IPS-NIHi7 (cell line): Measurements from ENCODE around the gene MAD1L1.
"Not testable (repeated sequence)": the region's sequence is repeated elsewhere in the genome, so short reads cannot be mapped to it uniquely, and the experiment has no call there.

Experiments
- DNase-seq: peaks from one replicate; pipeline ENCODE4 v3.0.0; 2012; ENCODE audit warnings: mixed read lengths; ENCODE audit errors: extremely low spot score

MAD1L1 gene

GRCh38 chr7:1989049-1989860 is 243.5 kb downstream of the MAD1L1 start:
- no peak for DNase-seq

GRCh38 chr7:1988533-1988930 is 244.2 kb downstream of the MAD1L1 start:
- no peak for DNase-seq

GRCh38 chr7:1987591-1988532 is 244.9 kb downstream of the MAD1L1 start:
- DNase-seq, result no peak

GRCh38 chr7:1987084-1987535 is 245.6 kb downstream of the MAD1L1 start:
- DNase-seq, result no peak

- DNase-seq, result no peak
Measured at GRCh38 chr7:1986366-1987083, 246.2 kb downstream of the MAD1L1 start.

GRCh38 chr7:1985936-1986335 is 246.8 kb downstream of the MAD1L1 start:
- DNase-seq, result no peak

GRCh38 chr7:1985042-1985441 is 247.7 kb downstream of the MAD1L1 start:
- no peak for DNase-seq

GRCh38 chr7:1981878-1982230 is 250.9 kb downstream of the MAD1L1 start:
- DNase-seq, result no peak

GRCh38 chr7:1981201-1981877 is 251.4 kb downstream of the MAD1L1 start:
- DNase-seq, result no peak

GRCh38 chr7:1979591-1980560 is 252.9 kb downstream of the MAD1L1 start:
- DNase-seq, result no peak

GRCh38 chr7:1978656-1979590 is 253.8 kb downstream of the MAD1L1 start:
- no peak for DNase-seq

GRCh38 chr7:1977876-1978441 is 254.8 kb downstream of the MAD1L1 start:
- DNase-seq, result no peak

- DNase-seq, result no peak
Measured at GRCh38 chr7:1977059-1977875, 255.5 kb downstream of the MAD1L1 start.

- DNase-seq, result not testable (repeated sequence)
Measured at GRCh38 chr7:1976521-1976920, 256.2 kb downstream of the MAD1L1 start.

- DNase-seq, result no peak
Measured at GRCh38 chr7:1975581-1975980, 257.2 kb downstream of the MAD1L1 start.

GRCh38 chr7:1975179-1975578 is 257.6 kb downstream of the MAD1L1 start:
- DNase-seq, result no peak

- DNase-seq, result no peak
Measured at GRCh38 chr7:1974290-1975101, 258.2 kb downstream of the MAD1L1 start.
